ENCODE measurements around the gene TPPP. TPM values are rescaled to one million over a fixed set of nuclear protein-coding genes. Genes with fewer than 3 reads are reported as not detected.

TPPP gene
- polyA plus RNA-seq, 1 experiment, result 0.05 TPM

DNA sequence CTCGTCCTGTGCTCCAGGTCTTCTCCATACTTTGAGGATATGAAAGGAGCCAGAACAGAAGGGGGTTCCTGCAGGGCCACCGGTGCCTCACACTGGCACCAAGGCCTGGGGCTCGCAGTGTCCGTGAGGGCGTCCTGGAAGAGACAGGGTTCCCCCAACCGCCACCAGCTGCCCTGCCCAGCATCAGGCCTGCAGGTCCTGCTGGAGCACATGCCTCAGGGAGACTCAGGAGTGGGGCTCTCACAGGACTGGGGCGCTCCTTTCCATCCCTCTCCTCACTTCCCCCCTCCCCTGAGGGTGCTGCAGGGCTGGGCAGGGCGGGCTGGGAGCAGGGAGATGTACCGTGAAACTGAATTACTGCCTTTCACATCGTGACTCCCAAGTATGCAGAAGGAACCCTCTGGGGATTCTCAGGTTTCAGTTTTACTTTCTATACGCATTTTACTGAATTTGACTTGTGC, 49.3 kb downstream of the TPPP start:
- CTCF ChIA-PET, result no interaction called here
- no peaks in the 10 kb centered on the region for H3K27me3 ChIP-seq (ENCODE audit: control insufficient read depth, insufficient read depth, low read length)
- H3K27ac ChIP-seq (ENCODE audit: low read depth, low read length), result no peak overlapping the region
- no peak overlapping the region for H3K4me3 ChIP-seq (ENCODE audit: low read depth, low read length)
- POLR2A ChIA-PET, result no interaction called here
- H3K9me3 ChIP-seq (ENCODE audit: control insufficient read depth, insufficient read depth, low read length), result peaks cover 3% of the 10 kb centered on the region; the same call in 1 of the 2 replicates
- DNase-seq (ENCODE audit: low read depth, low spot score), result no peak
- TF ChIP-seq, protein P1, sequence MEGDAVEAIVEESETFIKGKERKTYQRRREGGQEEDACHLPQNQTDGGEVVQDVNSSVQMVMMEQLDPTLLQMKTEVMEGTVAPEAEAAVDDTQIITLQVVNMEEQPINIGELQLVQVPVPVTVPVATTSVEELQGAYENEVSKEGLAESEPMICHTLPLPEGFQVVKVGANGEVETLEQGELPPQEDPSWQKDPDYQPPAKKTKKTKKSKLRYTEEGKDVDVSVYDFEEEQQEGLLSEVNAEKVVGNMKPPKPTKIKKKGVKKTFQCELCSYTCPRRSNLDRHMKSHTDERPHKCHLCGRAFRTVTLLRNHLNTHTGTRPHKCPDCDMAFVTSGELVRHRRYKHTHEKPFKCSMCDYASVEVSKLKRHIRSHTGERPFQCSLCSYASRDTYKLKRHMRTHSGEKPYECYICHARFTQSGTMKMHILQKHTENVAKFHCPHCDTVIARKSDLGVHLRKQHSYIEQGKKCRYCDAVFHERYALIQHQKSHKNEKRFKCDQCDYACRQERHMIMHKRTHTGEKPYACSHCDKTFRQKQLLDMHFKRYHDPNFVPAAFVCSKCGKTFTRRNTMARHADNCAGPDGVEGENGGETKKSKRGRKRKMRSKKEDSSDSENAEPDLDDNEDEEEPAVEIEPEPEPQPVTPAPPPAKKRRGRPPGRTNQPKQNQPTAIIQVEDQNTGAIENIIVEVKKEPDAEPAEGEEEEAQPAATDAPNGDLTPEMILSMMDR (IDR thresholded peaks at IDR 0.05; ENCODE audit: low read depth, low read length), result no peak

DNA sequence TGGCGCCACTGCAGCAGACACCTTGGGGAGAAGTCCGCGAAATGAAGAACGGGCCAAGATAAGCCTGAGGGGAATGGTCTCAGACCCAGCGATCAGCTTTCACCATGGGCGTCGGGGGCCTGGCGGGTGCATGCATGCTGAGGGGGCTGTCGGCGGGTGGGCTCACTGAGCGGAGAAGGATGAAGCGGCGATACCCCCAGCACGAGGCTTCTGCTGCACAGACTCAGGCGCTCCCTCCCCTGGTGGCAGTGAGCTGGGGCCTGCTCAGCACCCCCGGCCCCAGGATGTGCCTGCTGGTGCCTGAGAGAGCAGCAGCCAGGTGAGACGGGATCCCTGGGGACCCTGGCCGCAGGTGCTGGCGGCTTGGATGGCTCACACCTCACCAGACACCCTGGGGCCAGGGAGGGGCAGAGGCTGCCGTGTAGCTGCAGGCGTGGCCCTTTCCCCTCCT, 49.8 kb downstream of the TPPP start:
- TF ChIP-seq, protein P1 (IDR thresholded peaks at IDR 0.05; ENCODE audit: low read depth, low read length), result no peak
- CTCF ChIA-PET, result no interaction called here
- POLR2A ChIA-PET, result no interaction called here
- Histone ChIP-seq H3K27ac (ENCODE audit: low read depth, low read length) (no peak overlapping the region), H3K27me3 (ENCODE audit: control insufficient read depth, insufficient read depth, low read length) (no peaks in the 10 kb centered on the region), H3K9me3 (ENCODE audit: control insufficient read depth, insufficient read depth, low read length) (peaks cover 3% of the 10 kb centered on the region; the same call in 1 of the 2 replicates), H3K4me3 (ENCODE audit: low read depth, low read length) (no peak overlapping the region)
- no peak for DNase-seq (ENCODE audit: low read depth, low spot score)

DNA sequence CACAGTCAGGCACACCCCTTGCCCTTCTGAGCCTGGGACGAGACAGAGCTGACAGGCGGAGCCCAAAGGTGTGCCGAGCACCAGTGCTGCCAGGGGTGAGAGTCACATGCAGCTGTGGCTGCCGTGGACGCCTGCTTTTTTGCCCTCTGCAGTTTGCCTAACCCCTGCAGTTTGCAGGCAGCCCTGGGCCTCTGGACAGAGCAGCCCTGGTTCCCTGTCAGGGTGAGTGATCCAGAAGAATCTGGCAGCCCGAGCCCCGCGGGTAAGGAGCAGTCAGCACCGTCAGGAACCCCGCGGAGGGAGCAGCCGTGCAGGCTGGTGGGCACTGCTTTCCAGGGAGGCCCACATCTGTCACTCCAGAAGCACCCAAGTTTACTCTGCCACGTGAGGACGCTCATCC, 50.7 kb downstream of the TPPP start:
- Histone ChIP-seq H3K27ac (ENCODE audit: low read depth, low read length) (no peak overlapping the region), H3K27me3 (ENCODE audit: control insufficient read depth, insufficient read depth, low read length) (no peaks in the 10 kb centered on the region), H3K4me3 (ENCODE audit: low read depth, low read length) (no peak overlapping the region), H3K9me3 (ENCODE audit: control insufficient read depth, insufficient read depth, low read length) (no peaks in the 10 kb centered on the region; the same call in 1 of the 2 replicates)
- TF ChIP-seq, protein P1 (IDR thresholded peaks at IDR 0.05; ENCODE audit: low read depth, low read length), result no peak
- ChIA-PET CTCF (no interaction called here), POLR2A (no interaction called here)
- DNase-seq (ENCODE audit: low read depth, low spot score), result no peak

- H3K27me3 ChIP-seq (ENCODE audit: control insufficient read depth, insufficient read depth, low read length), result no peaks in the 10 kb centered on the region
- TF ChIP-seq, protein P1 (IDR thresholded peaks at IDR 0.05; ENCODE audit: low read depth, low read length), result no peak
- ChIA-PET CTCF (no interaction called here), POLR2A (no interaction called here)
- no peaks in the 10 kb centered on the region; the same call in 1 of the 2 replicates for H3K9me3 ChIP-seq (ENCODE audit: control insufficient read depth, insufficient read depth, low read length)
- DNase-seq (ENCODE audit: low read depth, low spot score), result no peak
- no peak overlapping the region for H3K27ac ChIP-seq (ENCODE audit: low read depth, low read length)
- H3K4me3 ChIP-seq (ENCODE audit: low read depth, low read length), result no peak overlapping the region
These were observed 51.8 kb downstream of the TPPP start for GRCh38 chr5:641331-641765.

DNA sequence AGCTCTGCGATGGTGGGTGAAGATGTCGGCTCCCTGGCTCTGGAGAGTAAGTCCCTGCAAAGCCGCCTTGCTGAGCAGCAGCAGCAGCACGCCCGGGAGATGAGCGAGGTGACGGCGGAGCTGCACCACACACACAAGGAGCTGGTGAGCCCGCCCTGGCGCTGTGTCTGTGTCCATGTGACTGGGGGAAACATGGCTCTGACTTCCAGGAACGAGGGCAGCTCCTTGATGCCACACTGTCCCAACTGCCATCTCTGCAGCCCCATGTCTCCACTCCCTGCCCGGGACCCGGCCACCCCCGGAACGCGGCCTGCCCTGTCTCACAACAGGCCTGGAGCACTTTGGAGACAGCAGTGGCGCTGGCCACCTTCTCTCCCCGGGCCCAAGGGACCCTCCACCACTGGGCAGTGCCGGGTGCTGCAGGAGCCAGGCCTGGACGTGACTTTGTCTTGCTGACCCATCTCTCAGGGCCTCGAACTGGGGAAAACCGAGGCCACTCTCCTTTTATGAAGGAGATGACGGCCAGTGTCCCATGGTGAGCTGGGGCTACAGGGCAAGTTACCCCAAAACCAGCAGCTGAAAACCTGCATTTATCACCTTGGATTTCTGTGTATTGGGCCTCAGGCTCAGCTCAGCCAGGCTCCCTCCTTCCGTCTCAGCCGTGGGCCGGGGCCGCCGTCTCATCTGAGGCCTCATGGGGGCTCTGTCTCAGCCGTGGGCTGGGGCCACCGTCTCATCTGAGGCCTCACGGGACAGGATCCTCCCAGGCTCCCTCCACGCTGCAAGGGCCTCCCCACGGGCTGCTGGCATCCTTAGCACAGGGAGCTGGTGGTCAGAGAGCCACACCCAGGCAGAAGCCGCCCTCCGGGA, 52.5 kb downstream of the TPPP start:
- POLR2A ChIA-PET, result no interaction called here
- Histone ChIP-seq H3K27me3 (ENCODE audit: control insufficient read depth, insufficient read depth, low read length) (no peaks in the 10 kb centered on the region), H3K4me3 (ENCODE audit: low read depth, low read length) (no peak overlapping the region), H3K9me3 (ENCODE audit: control insufficient read depth, insufficient read depth, low read length) (peaks cover under 1% of the 10 kb centered on the region), H3K27ac (ENCODE audit: low read depth, low read length) (no peak overlapping the region)
- no peak for DNase-seq (ENCODE audit: low read depth, low spot score)
- TF ChIP-seq, protein P1 (IDR thresholded peaks at IDR 0.05; ENCODE audit: low read depth, low read length), result no peak
- CTCF ChIA-PET, result no interaction called here
